Neural cell (in vitro differentiated cells): ENCODE results near the gene KREMEN2.

Experiments
- EP300 ChIP-seq: fragments of 450-650 bp; conservative IDR thresholded peaks from 2 replicates; pipeline ENCODE4 v1.6.1; 2014; ENCODE audit warnings: antibody characterized with exemption, mild to moderate bottlenecking, moderate library complexity; ENCODE audit not compliant: poor library complexity, severe bottlenecking
- EZH2 ChIP-seq: fragments of 200-600, 300-800 bp; shearing (Covaris generic), sonication (generic); IDR thresholded peaks from 2 replicates; pipeline ENCODE4 v1.6.1; 2014; ENCODE audit warnings: antibody characterized with exemption, low read length, borderline replicate concordance, mild to moderate bottlenecking; ENCODE audit not compliant: insufficient read depth, poor library complexity, severe bottlenecking
- POLR2AphosphoS5 ChIP-seq: IDR thresholded peaks from 2 replicates; pipeline ENCODE4 v1.6.1; 2012
- RAD21 ChIP-seq: fragments of 450-650 bp; conservative IDR thresholded peaks from 2 replicates; pipeline ENCODE4 v1.6.1; 2014; ENCODE audit warnings: antibody characterized with exemption, mild to moderate bottlenecking, moderate library complexity
- TAF1 ChIP-seq: IDR thresholded peaks from 2 replicates; pipeline ENCODE4 v1.6.1; 2012; ENCODE audit warnings: low read depth
- TF ChIP-seq, protein P1 (sequence below): fragments of 450-650 bp; IDR thresholded peaks from 2 replicates; pipeline ENCODE4 v1.5.1; 2014; ENCODE audit warnings: antibody characterized with exemption, mild to moderate bottlenecking, moderate library complexity; ENCODE audit not compliant: poor library complexity, severe bottlenecking
- TF ChIP-seq, protein P2 (sequence below): IDR thresholded peaks from 2 replicates; pipeline ENCODE4 v1.6.1; 2012; ENCODE audit warnings: borderline replicate concordance

DNA sequence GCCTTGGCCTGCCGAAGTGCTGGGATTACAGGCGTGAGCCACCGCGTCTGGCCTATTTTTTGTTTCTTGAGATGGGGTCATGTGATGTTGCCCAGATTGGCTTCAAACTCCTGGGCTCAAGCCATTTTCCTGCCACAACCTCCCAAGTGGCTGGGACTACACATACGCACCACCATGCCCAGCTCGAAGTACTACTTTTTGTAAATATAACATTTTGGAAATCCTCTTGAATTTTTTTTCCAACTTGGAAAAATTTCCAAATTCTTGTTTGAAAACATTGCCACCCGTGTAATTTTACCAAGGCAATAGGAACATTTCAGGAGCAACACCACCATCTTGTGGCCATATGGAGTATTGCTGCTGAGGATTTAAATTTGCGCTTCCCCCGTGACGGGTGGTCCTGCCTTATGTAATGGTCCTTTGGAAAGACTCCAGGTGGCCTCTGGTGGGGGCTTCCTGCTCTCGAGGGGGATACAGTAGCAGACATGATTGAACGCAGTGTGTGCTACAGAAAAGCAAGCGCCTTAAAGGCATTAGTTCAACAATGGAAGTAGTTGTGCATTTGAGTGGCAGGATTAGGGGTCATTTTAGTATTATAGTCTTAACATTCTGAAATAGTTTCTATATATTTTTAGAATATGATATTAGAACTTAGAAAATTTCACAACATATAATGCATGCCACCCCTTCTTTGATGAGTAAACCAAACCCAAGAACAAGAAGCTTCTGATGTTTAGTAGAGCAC, 44.4 kb upstream of the KREMEN2 start:
- TF ChIP-seq RAD21 (peak; percentile 85), EP300 (no peak), POLR2AphosphoS5 (no peak), EZH2 (no peak), TAF1 (no peak)
- TF ChIP-seq, protein P1, sequence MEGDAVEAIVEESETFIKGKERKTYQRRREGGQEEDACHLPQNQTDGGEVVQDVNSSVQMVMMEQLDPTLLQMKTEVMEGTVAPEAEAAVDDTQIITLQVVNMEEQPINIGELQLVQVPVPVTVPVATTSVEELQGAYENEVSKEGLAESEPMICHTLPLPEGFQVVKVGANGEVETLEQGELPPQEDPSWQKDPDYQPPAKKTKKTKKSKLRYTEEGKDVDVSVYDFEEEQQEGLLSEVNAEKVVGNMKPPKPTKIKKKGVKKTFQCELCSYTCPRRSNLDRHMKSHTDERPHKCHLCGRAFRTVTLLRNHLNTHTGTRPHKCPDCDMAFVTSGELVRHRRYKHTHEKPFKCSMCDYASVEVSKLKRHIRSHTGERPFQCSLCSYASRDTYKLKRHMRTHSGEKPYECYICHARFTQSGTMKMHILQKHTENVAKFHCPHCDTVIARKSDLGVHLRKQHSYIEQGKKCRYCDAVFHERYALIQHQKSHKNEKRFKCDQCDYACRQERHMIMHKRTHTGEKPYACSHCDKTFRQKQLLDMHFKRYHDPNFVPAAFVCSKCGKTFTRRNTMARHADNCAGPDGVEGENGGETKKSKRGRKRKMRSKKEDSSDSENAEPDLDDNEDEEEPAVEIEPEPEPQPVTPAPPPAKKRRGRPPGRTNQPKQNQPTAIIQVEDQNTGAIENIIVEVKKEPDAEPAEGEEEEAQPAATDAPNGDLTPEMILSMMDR: peak; percentile 90
- TF ChIP-seq, protein P2, sequence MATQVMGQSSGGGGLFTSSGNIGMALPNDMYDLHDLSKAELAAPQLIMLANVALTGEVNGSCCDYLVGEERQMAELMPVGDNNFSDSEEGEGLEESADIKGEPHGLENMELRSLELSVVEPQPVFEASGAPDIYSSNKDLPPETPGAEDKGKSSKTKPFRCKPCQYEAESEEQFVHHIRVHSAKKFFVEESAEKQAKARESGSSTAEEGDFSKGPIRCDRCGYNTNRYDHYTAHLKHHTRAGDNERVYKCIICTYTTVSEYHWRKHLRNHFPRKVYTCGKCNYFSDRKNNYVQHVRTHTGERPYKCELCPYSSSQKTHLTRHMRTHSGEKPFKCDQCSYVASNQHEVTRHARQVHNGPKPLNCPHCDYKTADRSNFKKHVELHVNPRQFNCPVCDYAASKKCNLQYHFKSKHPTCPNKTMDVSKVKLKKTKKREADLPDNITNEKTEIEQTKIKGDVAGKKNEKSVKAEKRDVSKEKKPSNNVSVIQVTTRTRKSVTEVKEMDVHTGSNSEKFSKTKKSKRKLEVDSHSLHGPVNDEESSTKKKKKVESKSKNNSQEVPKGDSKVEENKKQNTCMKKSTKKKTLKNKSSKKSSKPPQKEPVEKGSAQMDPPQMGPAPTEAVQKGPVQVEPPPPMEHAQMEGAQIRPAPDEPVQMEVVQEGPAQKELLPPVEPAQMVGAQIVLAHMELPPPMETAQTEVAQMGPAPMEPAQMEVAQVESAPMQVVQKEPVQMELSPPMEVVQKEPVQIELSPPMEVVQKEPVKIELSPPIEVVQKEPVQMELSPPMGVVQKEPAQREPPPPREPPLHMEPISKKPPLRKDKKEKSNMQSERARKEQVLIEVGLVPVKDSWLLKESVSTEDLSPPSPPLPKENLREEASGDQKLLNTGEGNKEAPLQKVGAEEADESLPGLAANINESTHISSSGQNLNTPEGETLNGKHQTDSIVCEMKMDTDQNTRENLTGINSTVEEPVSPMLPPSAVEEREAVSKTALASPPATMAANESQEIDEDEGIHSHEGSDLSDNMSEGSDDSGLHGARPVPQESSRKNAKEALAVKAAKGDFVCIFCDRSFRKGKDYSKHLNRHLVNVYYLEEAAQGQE: no peak
